Measurements from ENCODE around the gene JAK2.

DNA sequence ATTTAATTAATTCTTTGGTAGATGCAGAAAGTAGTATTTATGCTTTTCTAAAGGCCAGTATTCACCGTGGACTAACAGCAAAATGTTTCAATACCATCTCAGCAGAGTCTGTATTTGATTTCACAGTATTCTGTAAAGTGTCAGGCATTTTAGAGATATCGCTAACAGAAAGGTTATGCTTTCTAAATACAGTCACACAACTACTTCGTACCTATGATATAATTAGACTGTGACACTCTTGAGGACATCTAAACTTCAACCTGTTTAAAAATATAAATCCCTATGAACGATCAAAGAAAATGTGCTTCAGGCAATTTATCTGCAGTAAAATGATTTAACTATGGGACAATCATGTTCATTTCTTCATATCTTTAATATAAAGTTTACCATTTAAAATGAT is 41.7 kb upstream of the JAK2 start:
- TF ChIP-seq, protein P1, sequence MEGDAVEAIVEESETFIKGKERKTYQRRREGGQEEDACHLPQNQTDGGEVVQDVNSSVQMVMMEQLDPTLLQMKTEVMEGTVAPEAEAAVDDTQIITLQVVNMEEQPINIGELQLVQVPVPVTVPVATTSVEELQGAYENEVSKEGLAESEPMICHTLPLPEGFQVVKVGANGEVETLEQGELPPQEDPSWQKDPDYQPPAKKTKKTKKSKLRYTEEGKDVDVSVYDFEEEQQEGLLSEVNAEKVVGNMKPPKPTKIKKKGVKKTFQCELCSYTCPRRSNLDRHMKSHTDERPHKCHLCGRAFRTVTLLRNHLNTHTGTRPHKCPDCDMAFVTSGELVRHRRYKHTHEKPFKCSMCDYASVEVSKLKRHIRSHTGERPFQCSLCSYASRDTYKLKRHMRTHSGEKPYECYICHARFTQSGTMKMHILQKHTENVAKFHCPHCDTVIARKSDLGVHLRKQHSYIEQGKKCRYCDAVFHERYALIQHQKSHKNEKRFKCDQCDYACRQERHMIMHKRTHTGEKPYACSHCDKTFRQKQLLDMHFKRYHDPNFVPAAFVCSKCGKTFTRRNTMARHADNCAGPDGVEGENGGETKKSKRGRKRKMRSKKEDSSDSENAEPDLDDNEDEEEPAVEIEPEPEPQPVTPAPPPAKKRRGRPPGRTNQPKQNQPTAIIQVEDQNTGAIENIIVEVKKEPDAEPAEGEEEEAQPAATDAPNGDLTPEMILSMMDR (conservative IDR thresholded peaks at IDR 0.05; ENCODE audit: low read length): no peak
- TF ChIP-seq EZH2phosphoT487 (IDR thresholded peaks at IDR 0.05; ENCODE audit: borderline replicate concordance, low read depth, low read length): no peak
